ENCODE results near the gene TMEM63B. TPM values are rescaled to one million over a fixed set of nuclear protein-coding genes. Genes with fewer than 3 reads are reported as not detected.

Gene TMEM63B
- total RNA-seq, 6 experiments from 2014 or later: 30.6 to 41.0 (median 36.8) TPM

DNA sequence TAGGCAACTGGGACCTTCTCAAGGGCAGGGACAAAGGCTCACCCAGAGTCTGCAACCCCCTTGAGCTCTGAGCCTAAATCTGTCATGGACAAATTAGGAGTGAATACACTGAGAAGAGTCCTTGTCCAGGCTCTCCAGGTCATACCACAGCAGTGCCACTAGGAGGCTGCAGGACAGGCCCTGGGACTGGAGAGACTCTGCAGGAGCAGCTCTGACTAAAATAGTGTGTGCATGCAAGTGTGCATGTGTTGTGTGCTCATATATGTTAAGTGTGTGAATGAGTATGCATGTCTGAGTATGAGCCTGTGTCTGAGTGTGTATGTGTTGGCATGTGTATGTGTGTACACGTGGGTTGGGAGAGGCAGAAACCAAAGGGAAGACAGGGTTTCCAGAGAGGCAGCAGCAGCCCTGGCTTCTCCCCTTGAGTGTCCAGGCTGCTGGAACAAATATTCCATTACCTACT is 27.2 kb upstream of the TMEM63B start:
- no peak overlapping the region for H3K4me3 ChIP-seq
- WGBS (ENCODE audit: insufficient coverage, low coverage, low lambda C conversion rate, missing lambda C conversion rate): 31% methylated on average over 1 of the region's 1 CpG
- ATAC-seq (peak; percentile 60 to 76 (median 72)), DNase-seq (no peak)
- intact Hi-C loops (cut with DNase I): loop anchor here (5.0 to 10.0 kb wide), 3 partner anchors 52 to 135 kb away; partner anchors contain the start of gene CAPN11 (in 1 of the 2)
- no peaks in the 10 kb centered on the region for H3K27me3 ChIP-seq
- TF ChIP-seq, protein P1, sequence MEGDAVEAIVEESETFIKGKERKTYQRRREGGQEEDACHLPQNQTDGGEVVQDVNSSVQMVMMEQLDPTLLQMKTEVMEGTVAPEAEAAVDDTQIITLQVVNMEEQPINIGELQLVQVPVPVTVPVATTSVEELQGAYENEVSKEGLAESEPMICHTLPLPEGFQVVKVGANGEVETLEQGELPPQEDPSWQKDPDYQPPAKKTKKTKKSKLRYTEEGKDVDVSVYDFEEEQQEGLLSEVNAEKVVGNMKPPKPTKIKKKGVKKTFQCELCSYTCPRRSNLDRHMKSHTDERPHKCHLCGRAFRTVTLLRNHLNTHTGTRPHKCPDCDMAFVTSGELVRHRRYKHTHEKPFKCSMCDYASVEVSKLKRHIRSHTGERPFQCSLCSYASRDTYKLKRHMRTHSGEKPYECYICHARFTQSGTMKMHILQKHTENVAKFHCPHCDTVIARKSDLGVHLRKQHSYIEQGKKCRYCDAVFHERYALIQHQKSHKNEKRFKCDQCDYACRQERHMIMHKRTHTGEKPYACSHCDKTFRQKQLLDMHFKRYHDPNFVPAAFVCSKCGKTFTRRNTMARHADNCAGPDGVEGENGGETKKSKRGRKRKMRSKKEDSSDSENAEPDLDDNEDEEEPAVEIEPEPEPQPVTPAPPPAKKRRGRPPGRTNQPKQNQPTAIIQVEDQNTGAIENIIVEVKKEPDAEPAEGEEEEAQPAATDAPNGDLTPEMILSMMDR (IDR thresholded peaks at IDR 0.05): peak; percentile 53 to 66 (median 62)
- TF ChIP-seq POLR2A (IDR thresholded peaks at IDR 0.05): no peak
- H3K4me1 ChIP-seq: peaks cover 0 to 21% (median 6%) of the 10 kb centered on the region in 4 donors
- H3K27ac ChIP-seq: no peak overlapping the region
- peaks cover 0 to 5% (median 1%) of the 10 kb centered on the region in 4 donors for H3K36me3 ChIP-seq
- H3K9me3 ChIP-seq: no peaks in the 10 kb centered on the region

DNA sequence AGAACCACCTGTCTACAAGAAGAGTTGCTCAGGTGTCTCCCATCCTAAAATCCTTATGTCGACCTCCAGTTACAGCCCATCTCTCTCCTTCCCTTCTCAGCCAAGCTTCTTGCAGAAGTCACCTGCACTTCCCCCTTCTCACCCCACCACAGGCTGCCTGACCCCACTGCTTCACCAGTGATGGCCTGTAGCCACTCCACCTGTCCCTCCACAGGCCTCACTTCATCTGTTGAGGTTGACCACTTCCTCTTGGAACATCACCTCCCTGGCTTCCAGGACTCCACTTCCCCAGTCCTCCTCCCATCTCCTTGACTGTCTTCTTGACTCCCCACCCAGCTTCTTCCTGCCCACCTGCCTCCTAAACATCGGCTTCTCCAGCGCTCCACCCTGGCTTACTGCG is 25.5 kb upstream of the TMEM63B start:
- WGBS (ENCODE audit: insufficient coverage, low coverage, low lambda C conversion rate, missing lambda C conversion rate): 86% methylated on average over 3 of the region's 4 CpGs
- Histone ChIP-seq H3K27me3 (no peaks in the 10 kb centered on the region), H3K4me1 (peaks cover 0 to 31% (median 3%) of the 10 kb centered on the region in 4 donors), H3K9me3 (no peaks in the 10 kb centered on the region), H3K36me3 (peaks cover 0 to 5% (median 1%) of the 10 kb centered on the region in 4 donors), H3K4me3 (no peak overlapping the region), H3K27ac (no peak overlapping the region)
- DNase-seq (no peak), ATAC-seq (no peak)
- TF ChIP-seq, protein P1 (IDR thresholded peaks at IDR 0.05): no peak
- no peak for TF ChIP-seq POLR2A (IDR thresholded peaks at IDR 0.05)
- intact Hi-C loops (cut with DNase I): loop anchor here (5.0 to 10.0 kb wide), 3 partner anchors 50 to 133 kb away; partner anchors contain the start of gene CAPN11 (in 1 of the 2)

DNA sequence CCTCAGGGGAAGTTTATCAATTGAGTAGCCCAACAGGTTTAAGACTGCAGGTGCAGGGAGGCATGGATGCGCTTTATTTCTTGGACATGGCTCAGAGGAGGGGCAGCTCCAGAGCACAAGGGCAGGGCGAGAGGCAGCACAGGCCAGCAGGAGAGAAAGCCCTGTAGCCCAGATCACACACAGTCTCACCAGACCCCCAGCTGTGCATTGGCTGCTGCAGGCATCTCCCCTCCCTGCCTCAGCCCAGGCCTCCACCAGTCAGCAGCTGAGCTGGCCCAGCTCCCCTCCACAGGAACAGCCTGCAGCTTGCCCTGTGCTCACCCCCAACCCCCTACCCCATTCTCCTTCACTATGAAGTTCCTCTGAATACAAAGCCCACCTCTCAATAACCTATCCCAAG is 24.8 kb upstream of the TMEM63B start:
- Histone ChIP-seq H3K27ac (no peak overlapping the region), H3K27me3 (no peaks in the 10 kb centered on the region), H3K4me1 (peaks cover 0 to 31% (median 3%) of the 10 kb centered on the region in 4 donors), H3K36me3 (peaks cover 0 to 5% (median 1%) of the 10 kb centered on the region in 4 donors), H3K9me3 (no peaks in the 10 kb centered on the region), H3K4me3 (no peak overlapping the region)
- WGBS (ENCODE audit: insufficient coverage, low coverage, low lambda C conversion rate, missing lambda C conversion rate): no CpG with 5 or more reads among the region's 2 CpGs
- no peak for TF ChIP-seq POLR2A (IDR thresholded peaks at IDR 0.05)
- TF ChIP-seq, protein P1 (IDR thresholded peaks at IDR 0.05): no peak
- intact Hi-C loops (cut with DNase I): loop anchor here (5.0 to 10.0 kb wide), 3 partner anchors 50 to 132 kb away; partner anchors contain the start of gene CAPN11 (in 1 of the 2)
- no peak for ATAC-seq
- no peak for DNase-seq

DNA sequence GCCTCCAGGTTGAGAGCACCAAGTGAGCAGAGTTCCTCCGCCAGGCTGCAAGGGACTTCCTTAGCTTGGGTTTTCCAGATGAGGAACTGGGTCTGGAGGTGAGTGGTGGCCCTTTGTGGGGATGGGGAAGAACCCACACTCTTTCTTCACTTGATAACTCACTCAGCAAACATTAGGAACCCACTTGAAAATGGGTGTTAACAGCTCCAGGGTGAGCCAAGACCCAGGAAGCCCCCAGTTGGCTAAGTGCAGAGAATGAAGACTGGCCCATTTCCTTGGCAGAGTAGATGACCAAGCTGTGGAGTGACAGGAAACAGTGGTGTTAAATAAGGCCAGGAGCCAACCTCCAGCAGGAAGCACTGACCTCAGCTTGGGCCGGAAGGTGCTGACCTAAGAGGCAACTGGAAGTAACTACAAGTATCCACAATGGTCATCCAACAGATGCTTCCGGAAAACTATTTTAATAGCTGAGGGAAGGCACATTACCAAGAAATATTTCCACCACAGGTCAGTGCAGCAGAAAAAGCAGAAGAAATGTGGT is 22.8 kb upstream of the TMEM63B start:
- intact Hi-C loops (cut with DNase I): loop anchor here (5.0 to 10.0 kb wide), 3 partner anchors 48 to 130 kb away; partner anchors contain the start of gene CAPN11 (in 1 of the 2)
- ATAC-seq: peak; percentile 59 to 75 (median 68)
- DNase-seq: peak in 1 of 3 donors; percentile 52
- H3K4me3 ChIP-seq: no peak overlapping the region
- no peaks in the 10 kb centered on the region for H3K27me3 ChIP-seq
- peaks cover 0 to 5% (median 1%) of the 10 kb centered on the region in 4 donors for H3K36me3 ChIP-seq
- no peak for TF ChIP-seq POLR2A (IDR thresholded peaks at IDR 0.05)
- TF ChIP-seq, protein P1 (IDR thresholded peaks at IDR 0.05): no peak
- peaks cover 0 to 40% (median 9%) of the 10 kb centered on the region in 4 donors for H3K4me1 ChIP-seq
- no peaks in the 10 kb centered on the region for H3K9me3 ChIP-seq
- no peak overlapping the region for H3K27ac ChIP-seq
- WGBS (ENCODE audit: insufficient coverage, low coverage, low lambda C conversion rate, missing lambda C conversion rate): no CpG with 5 or more reads among the region's 3 CpGs
